Bladder microvascular endothelial cell (primary cell): ENCODE results near the gene CDC14C. TPM values are rescaled to one million over a fixed set of nuclear protein-coding genes. Genes with fewer than 3 reads are reported as not detected.

Source experiments
- total RNA-seq: library from RNA; depleted of rRNA; stranded (reverse); fragments of >200 nt; gene quantifications from 2 replicates; pipeline ENCODE4 v1.2.3, GENCODE V29; 2014

CDC14C gene
- not detected in 2 replicates for total RNA-seq

DNA sequence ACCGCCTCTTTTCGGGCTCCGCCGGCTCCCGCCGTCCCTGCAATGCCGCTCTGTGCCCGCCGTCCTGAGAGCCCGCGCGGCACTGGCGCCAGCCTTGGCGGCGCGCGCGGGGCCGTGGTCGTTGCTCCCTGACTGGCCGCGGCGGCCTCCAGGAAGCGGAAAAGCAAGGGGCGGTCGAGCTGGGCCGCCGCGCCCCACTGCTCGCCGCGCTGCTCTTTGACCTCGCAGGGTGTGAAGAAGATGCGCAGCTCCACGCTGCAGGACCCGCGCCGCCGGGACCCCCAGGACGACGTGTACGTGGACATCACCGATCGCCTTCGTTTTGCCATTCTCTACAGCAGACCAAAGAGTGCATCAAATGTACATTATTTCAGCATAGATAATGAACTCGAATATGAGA, at the start of gene CDC14C:
Gene CDC14C, plus strand, starts transcription at position 115 of the 400 bp plus-strand sequence. Its CDS starts 126 bp downstream, at position 241.

